GM20431 (cell line): ENCODE measurements around the gene COA5.

Experiments used
- in situ Hi-C: fragments of 300-500 bp; cut with MseI, MboI; formaldehyde crosslinking; loops from one replicate; pipeline ENCODE4 v1.15.0; 2020; ENCODE audit warnings: low sequenced_read_pairs; ENCODE audit not compliant: unreplicated experiment

The COA5 gene

GRCh38 chr2:98576666-98577312 is 31.5 kb downstream of the COA5 start:
- in situ Hi-C loops: no loop called here

- in situ Hi-C loops: no loop called here
These were observed 34.9 kb downstream of the COA5 start for GRCh38 chr2:98573426-98573825.

- in situ Hi-C loops: no loop called here
These were observed 35.6 kb downstream of the COA5 start for GRCh38 chr2:98572676-98573075.

- in situ Hi-C loops: no loop called here
These were observed 36.1 kb downstream of the COA5 start for GRCh38 chr2:98572211-98572610.

GRCh38 chr2:98571796-98572195 is 36.5 kb downstream of the COA5 start:
- in situ Hi-C loops: no loop called here

- in situ Hi-C loops: no loop called here
These were observed 37.1 kb downstream of the COA5 start for GRCh38 chr2:98571121-98571701.

GRCh38 chr2:98570356-98570755 is 38.0 kb downstream of the COA5 start:
- in situ Hi-C loops: no loop called here

- in situ Hi-C loops: no loop called here
These were observed 38.4 kb downstream of the COA5 start for GRCh38 chr2:98569915-98570314.

GRCh38 chr2:98569197-98569793 is 39.0 kb downstream of the COA5 start:
- in situ Hi-C loops: no loop called here

- in situ Hi-C loops: no loop called here
These were observed 40.0 kb downstream of the COA5 start for GRCh38 chr2:98568161-98568956.

GRCh38 chr2:98565941-98566340 is 42.4 kb downstream of the COA5 start:
- in situ Hi-C loops: no loop called here

- in situ Hi-C loops: no loop called here
These were observed 42.9 kb downstream of the COA5 start for GRCh38 chr2:98565286-98565860.

- in situ Hi-C loops: no loop called here
These were observed 43.7 kb downstream of the COA5 start for GRCh38 chr2:98564541-98565132.

GRCh38 chr2:98563394-98563793 is 44.9 kb downstream of the COA5 start:
- in situ Hi-C loops: no loop called here

- in situ Hi-C loops: no loop called here
These were observed 46.2 kb downstream of the COA5 start for GRCh38 chr2:98561902-98562695.

- in situ Hi-C loops: no loop called here
These were observed 47.3 kb downstream of the COA5 start for GRCh38 chr2:98561018-98561417.

- in situ Hi-C loops: no loop called here
These were observed 48.0 kb downstream of the COA5 start for GRCh38 chr2:98560256-98560771.

- in situ Hi-C loops: no loop called here
These were observed 48.7 kb downstream of the COA5 start for GRCh38 chr2:98559581-98559980.

- in situ Hi-C loops: no loop called here
These were observed 49.3 kb downstream of the COA5 start for GRCh38 chr2:98558852-98559530.
